HCT116 (cell line): ENCODE measurements around the gene ZCCHC17. TPM values are rescaled to one million over a fixed set of nuclear protein-coding genes. Genes with fewer than 3 reads are reported as not detected.

Experiments
- ATAC-seq: fragments of 200-7000 bp; cut with Tn5 transposase; 2 replicates; pipeline ENCODE4 v1.9.1; 2020; ENCODE audit warnings: mild to moderate bottlenecking, moderate library complexity
- BruUV-seq: library from RNA; stranded (reverse); fragments of 400-500 nt; replicated peaks from 2 replicates; lab custom pipeline; 2021; lab: Mats Ljungman, UMichigan
- CTCF ChIA-PET: fragments of 300-600 bp; sonication (Branson Sonifier 250); formaldehyde crosslinking; loops from one replicate; lab custom pipeline; 2021; ENCODE audit warnings: antibody characterized with exemption; lab: Charles Lee
- POLR2A ChIA-PET: fragments of 300-600, 350-600 bp; sonication (Branson Sonifier 250); formaldehyde crosslinking; loops from one replicate; lab custom pipeline; 2021; ENCODE audit warnings: antibody characterized with exemption; lab: Charles Lee
- RAD21 ChIA-PET, 2 experiments: fragments of 300-600 bp; sonication (Branson Sonifier 250); formaldehyde crosslinking; loops; one replicate each; lab custom pipeline; 2023; ENCODE audit warnings: low total read pairs in 2 of 2; ENCODE audit not compliant: uncharacterized antibody in 2 of 2, unreplicated experiment in 2 of 2, low non-redundant PET in 1 of 2; lab: Charles Lee
- DNase-seq: peaks from one replicate; pipeline ENCODE4 v3.0.0-alpha.2; 2010; ENCODE audit warnings: low read depth, low spot score
- H2AFZ ChIP-seq: fragments of 200-600 bp; shearing (Covaris generic), sonication (generic); 2 replicates; pipeline ENCODE4 v1.6.1; 2017; ENCODE audit warnings: low read depth, mixed run types, mixed read lengths, antibody characterized with exemption, low read length; ENCODE audit not compliant: poor library complexity, severe bottlenecking
- H3K27ac ChIP-seq: 2 replicates; pipeline ENCODE4 v1.5.1; 2012; ENCODE audit warnings: low read depth, low read length
- H3K27me3 ChIP-seq: fragments of 200-600 bp; sonication (generic); 2 replicates; pipeline ENCODE4 v1.6.1; 2016; ENCODE audit warnings: mixed run types, low read length, mixed read lengths; ENCODE audit not compliant: insufficient read depth
- H3K36me3 ChIP-seq, 2 experiments: fragments of 200-500 bp in 1 of 2; fragments of 200-600 bp in 1 of 2; sonication (Bioruptor generic) in 1 of 2; sonication (generic) in 1 of 2; 2 replicates each; pipeline versions ENCODE4 v1.5.1 to v1.6.1; 2014 to 2016; ENCODE audit warnings: low read length in 2 of 2, inconsistent platforms in 1 of 2, mixed read lengths in 1 of 2, mixed run types in 1 of 2; ENCODE audit not compliant: insufficient read depth in 2 of 2, control insufficient read depth in 1 of 2
- H3K4me1 ChIP-seq, 2 experiments: fragments of 200-600 bp in 1 of 2; sonication (generic) in 1 of 2; 2 replicates each; pipeline versions ENCODE4 v1.5.1 to v1.6.1; 2012 to 2017; ENCODE audit warnings: low read length in 2 of 2, inconsistent platforms in 1 of 2, mild to moderate bottlenecking in 1 of 2, mixed read lengths in 1 of 2, mixed run types in 1 of 2, moderate library complexity in 1 of 2; ENCODE audit not compliant: insufficient read depth in 2 of 2, control insufficient read depth in 1 of 2
- H3K4me2 ChIP-seq: fragments of 200-600 bp; sonication (generic); 2 replicates; pipeline ENCODE4 v1.6.1; 2017; ENCODE audit warnings: mixed run types, low read length, mixed read lengths
- H3K4me3 ChIP-seq, 2 experiments: fragments of 200-600 bp in 1 of 2; sonication (generic) in 1 of 2; replicated peaks in 1 of 2; 2 replicates each; pipeline ENCODE4 v1.5.1; 2011 to 2016; ENCODE audit warnings: low read length in 2 of 2, control low read depth in 1 of 2, low read depth in 1 of 2, mild to moderate bottlenecking in 1 of 2, mixed read lengths in 1 of 2, mixed run types in 1 of 2
- H3K79me2 ChIP-seq: fragments of 200-600 bp; sonication (generic); 2 replicates; pipeline ENCODE4 v1.6.1; 2017; ENCODE audit warnings: mild to moderate bottlenecking, mixed run types, low read length, moderate library complexity, mixed read lengths; ENCODE audit not compliant: insufficient read depth
- H3K9ac ChIP-seq: fragments of 200-600 bp; sonication (generic); 2 replicates; pipeline ENCODE4 v1.6.1; 2016; ENCODE audit warnings: low read length, mixed read lengths
- H3K9me2 ChIP-seq: fragments of 200-600 bp; sonication (generic), shearing (Covaris generic); 2 replicates; pipeline ENCODE4 v1.6.1; 2017; ENCODE audit warnings: mixed run types, mild to moderate bottlenecking, moderate library complexity; ENCODE audit not compliant: insufficient read depth
- H3K9me3 ChIP-seq, 2 experiments: fragments of 200-500 bp in 1 of 2; fragments of 200-600 bp in 1 of 2; sonication (Bioruptor generic) in 1 of 2; sonication (generic) in 1 of 2; 2 replicates each; pipeline ENCODE4 v1.6.1; 2014 to 2017; ENCODE audit warnings: low read length in 2 of 2, mixed read lengths in 2 of 2, inconsistent platforms in 1 of 2, low read depth in 1 of 2, mild to moderate bottlenecking in 1 of 2, mixed run types in 1 of 2, moderate library complexity in 1 of 2; ENCODE audit not compliant: control insufficient read depth in 1 of 2, insufficient read depth in 1 of 2
- H4K20me1 ChIP-seq: fragments of 200-600 bp; sonication (generic), shearing (Covaris generic); 2 replicates; pipeline ENCODE4 v1.6.1; 2017; ENCODE audit warnings: mixed run types, mild to moderate bottlenecking, moderate library complexity; ENCODE audit not compliant: insufficient read depth
- CBX3 ChIP-seq: IDR thresholded peaks from 2 replicates; pipeline ENCODE4 v1.6.1; 2012; ENCODE audit warnings: low read depth
- CEBPB ChIP-seq: IDR thresholded peaks from 2 replicates; pipeline ENCODE4 v1.6.1; 2012; ENCODE audit warnings: low read depth
- EZH2 ChIP-seq: fragments of 200-600 bp; sonication (generic); IDR thresholded peaks from 2 replicates; pipeline ENCODE4 v1.6.1; 2017; ENCODE audit warnings: antibody characterized with exemption, mixed run types
- EZH2phosphoT487 ChIP-seq: fragments of 200-600 bp; IDR thresholded peaks from 2 replicates; pipeline ENCODE4 v1.6.1; 2018; ENCODE audit warnings: antibody characterized with exemption, borderline replicate concordance
- FOSL1 ChIP-seq: IDR thresholded peaks from 2 replicates; pipeline ENCODE4 v1.6.1; 2012; ENCODE audit warnings: low read depth
- JUND ChIP-seq: IDR thresholded peaks from 2 replicates; pipeline ENCODE4 v1.6.1; 2012
- POLR2A ChIP-seq: IDR thresholded peaks from 2 replicates; pipeline ENCODE4 v1.7.0; 2011; ENCODE audit warnings: borderline replicate concordance; ENCODE audit not compliant: insufficient read depth, insufficient read length; ENCODE audit errors: extremely low read depth
- POLR2AphosphoS5 ChIP-seq: IDR thresholded peaks from 2 replicates; pipeline ENCODE4 v1.6.1; 2011; ENCODE audit warnings: mild to moderate bottlenecking, low read depth, low read length, moderate library complexity
- RAD21 ChIP-seq: IDR thresholded peaks from 2 replicates; pipeline ENCODE4 v1.6.1; 2012; ENCODE audit warnings: low read depth, mild to moderate bottlenecking
- SIN3A ChIP-seq: IDR thresholded peaks from 2 replicates; pipeline ENCODE4 v1.6.1; 2012; ENCODE audit warnings: low read depth
- TCF7L2 ChIP-seq: IDR thresholded peaks from 2 replicates; pipeline ENCODE4 v1.7.0; 2011; ENCODE audit warnings: borderline replicate concordance, inconsistent platforms; ENCODE audit not compliant: insufficient read depth, insufficient read length; ENCODE audit errors: extremely low read depth
- YY1 ChIP-seq: IDR thresholded peaks from 2 replicates; pipeline ENCODE4 v1.6.1; 2011; ENCODE audit warnings: low read length, low read depth, moderate library complexity, mild to moderate bottlenecking; ENCODE audit not compliant: insufficient replicate concordance; ENCODE audit errors: extremely low read depth
- ZNF274 ChIP-seq: fragments of 200-500 bp; sonication (Bioruptor generic); IDR thresholded peaks from 2 replicates; pipeline ENCODE4 v1.6.1; 2014; ENCODE audit warnings: mild to moderate bottlenecking, low read depth, low read length, inconsistent platforms
- intact Hi-C: fragments of 100-400 bp; cut with micrococcal nuclease; formaldehyde crosslinking; loops from 2 replicates; pipeline ENCODE4 v1.10.0; 2022
- total RNA-seq: library from RNA; stranded (reverse); gene quantifications from one replicate; pipeline ENCODE4 v1.2.1, GENCODE V29; 2021; ENCODE audit not compliant: unreplicated experiment
- TF ChIP-seq, protein P1 (sequence below): IDR thresholded peaks from 2 replicates; pipeline ENCODE4 v1.6.1; 2012
- TF ChIP-seq, protein P2 (sequence below): IDR thresholded peaks from 2 replicates; pipeline ENCODE4 v1.6.1; 2011; ENCODE audit warnings: mild to moderate bottlenecking, low read length, moderate library complexity; ENCODE audit not compliant: insufficient replicate concordance; ENCODE audit errors: extremely low read depth
- TF ChIP-seq, protein P3 (sequence below), 3 experiments: fragments of 200-600 bp in 1 of 3; sonication (generic) in 1 of 3; IDR thresholded peaks in 2 of 3; conservative IDR thresholded peaks in 1 of 3; 2 replicates each; pipeline ENCODE4 v1.5.1; 2012 to 2017; ENCODE audit warnings: low read depth in 2 of 3, low read length in 2 of 3, antibody characterized with exemption in 1 of 3, borderline replicate concordance in 1 of 3, control low read depth in 1 of 3, mild to moderate bottlenecking in 1 of 3, mixed read lengths in 1 of 3, mixed run types in 1 of 3, moderate library complexity in 1 of 3; ENCODE audit not compliant: insufficient read depth in 1 of 3
- TF ChIP-seq, protein P4 (sequence below): IDR thresholded peaks from 2 replicates; pipeline ENCODE4 v1.6.1; 2012

The ZCCHC17 gene
- total RNA-seq, 1 experiment from 2014 or later = 27.8 TPM

DNA sequence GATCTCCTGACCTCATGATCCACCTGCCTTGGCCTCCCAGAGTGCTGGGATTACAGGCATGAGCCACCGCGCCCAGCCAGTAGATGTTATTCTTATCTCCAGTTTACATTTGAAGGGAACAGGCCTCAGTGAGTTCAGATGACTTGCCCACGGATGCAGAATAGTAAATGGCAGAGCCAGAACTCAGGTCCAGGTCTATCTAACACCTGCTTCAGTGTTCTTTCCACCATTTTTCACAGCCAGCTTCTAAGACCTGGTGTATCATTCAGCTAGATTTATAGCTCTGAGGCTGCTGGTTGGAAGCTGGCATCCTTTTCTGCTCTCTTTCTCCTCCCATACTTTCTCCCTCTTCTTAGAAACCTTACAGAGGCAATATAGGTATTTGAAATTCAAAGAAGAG, 65.2 kb downstream of the ZCCHC17 start:
- DNase-seq (no peak), ATAC-seq (no peak)
- H3K4me3 ChIP-seq = no peak overlapping the region
- POLR2A ChIA-PET = no interaction called here
- H3K27ac ChIP-seq = no peak overlapping the region
- H3K9ac ChIP-seq = no peak overlapping the region
- H3K4me2 ChIP-seq = no peak overlapping the region
- no peaks in the 10 kb centered on the region for H3K9me3 ChIP-seq
- no TSS peak for BruUV-seq
- H3K27me3 ChIP-seq = no peaks in the 10 kb centered on the region
- no peak overlapping the region for H2AFZ ChIP-seq
- H4K20me1 ChIP-seq = no peaks in the 10 kb centered on the region
- CTCF ChIA-PET = no interaction called here
- no peaks in the 10 kb centered on the region for H3K4me1 ChIP-seq
- H3K79me2 ChIP-seq = no peaks in the 10 kb centered on the region
- no peaks in the 10 kb centered on the region; a peak in 2 of 4 replicates for H3K36me3 ChIP-seq
- TF ChIP-seq EZH2 (no peak), CEBPB (no peak), POLR2A (no peak), TCF7L2 (no peak), ZNF274 (no peak), YY1 (no peak), EZH2phosphoT487 (no peak), FOSL1 (no peak), POLR2AphosphoS5 (no peak), RAD21 (no peak), SIN3A (no peak), JUND (no peak), CBX3 (no peak)
- TF ChIP-seq, protein P1, sequence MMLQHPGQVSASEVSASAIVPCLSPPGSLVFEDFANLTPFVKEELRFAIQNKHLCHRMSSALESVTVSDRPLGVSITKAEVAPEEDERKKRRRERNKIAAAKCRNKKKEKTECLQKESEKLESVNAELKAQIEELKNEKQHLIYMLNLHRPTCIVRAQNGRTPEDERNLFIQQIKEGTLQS = no peak
- TF ChIP-seq, protein P2, sequence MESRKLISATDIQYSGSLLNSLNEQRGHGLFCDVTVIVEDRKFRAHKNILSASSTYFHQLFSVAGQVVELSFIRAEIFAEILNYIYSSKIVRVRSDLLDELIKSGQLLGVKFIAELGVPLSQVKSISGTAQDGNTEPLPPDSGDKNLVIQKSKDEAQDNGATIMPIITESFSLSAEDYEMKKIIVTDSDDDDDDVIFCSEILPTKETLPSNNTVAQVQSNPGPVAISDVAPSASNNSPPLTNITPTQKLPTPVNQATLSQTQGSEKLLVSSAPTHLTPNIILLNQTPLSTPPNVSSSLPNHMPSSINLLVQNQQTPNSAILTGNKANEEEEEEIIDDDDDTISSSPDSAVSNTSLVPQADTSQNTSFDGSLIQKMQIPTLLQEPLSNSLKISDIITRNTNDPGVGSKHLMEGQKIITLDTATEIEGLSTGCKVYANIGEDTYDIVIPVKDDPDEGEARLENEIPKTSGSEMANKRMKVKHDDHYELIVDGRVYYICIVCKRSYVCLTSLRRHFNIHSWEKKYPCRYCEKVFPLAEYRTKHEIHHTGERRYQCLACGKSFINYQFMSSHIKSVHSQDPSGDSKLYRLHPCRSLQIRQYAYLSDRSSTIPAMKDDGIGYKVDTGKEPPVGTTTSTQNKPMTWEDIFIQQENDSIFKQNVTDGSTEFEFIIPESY = no peak
- TF ChIP-seq, protein P3, sequence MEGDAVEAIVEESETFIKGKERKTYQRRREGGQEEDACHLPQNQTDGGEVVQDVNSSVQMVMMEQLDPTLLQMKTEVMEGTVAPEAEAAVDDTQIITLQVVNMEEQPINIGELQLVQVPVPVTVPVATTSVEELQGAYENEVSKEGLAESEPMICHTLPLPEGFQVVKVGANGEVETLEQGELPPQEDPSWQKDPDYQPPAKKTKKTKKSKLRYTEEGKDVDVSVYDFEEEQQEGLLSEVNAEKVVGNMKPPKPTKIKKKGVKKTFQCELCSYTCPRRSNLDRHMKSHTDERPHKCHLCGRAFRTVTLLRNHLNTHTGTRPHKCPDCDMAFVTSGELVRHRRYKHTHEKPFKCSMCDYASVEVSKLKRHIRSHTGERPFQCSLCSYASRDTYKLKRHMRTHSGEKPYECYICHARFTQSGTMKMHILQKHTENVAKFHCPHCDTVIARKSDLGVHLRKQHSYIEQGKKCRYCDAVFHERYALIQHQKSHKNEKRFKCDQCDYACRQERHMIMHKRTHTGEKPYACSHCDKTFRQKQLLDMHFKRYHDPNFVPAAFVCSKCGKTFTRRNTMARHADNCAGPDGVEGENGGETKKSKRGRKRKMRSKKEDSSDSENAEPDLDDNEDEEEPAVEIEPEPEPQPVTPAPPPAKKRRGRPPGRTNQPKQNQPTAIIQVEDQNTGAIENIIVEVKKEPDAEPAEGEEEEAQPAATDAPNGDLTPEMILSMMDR (IDR thresholded peaks at IDR 0.05 in 2 of 3, conservative IDR thresholded peaks at IDR 0.05 in 1 of 3; ENCODE audit: borderline replicate concordance in 1 of 3, insufficient read depth in 1 of 3, low read depth in 2 of 3, low read length in 2 of 3) = no peak
- TF ChIP-seq, protein P4, sequence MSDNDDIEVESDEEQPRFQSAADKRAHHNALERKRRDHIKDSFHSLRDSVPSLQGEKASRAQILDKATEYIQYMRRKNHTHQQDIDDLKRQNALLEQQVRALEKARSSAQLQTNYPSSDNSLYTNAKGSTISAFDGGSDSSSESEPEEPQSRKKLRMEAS = no peak
- H3K9me2 ChIP-seq = no peaks in the 10 kb centered on the region
- intact Hi-C loops = no loop called here
- RAD21 ChIA-PET = no interaction called here
